Activated CD8-positive, alpha-beta memory T cell treated with anti-CD3 and anti-CD28 coated beads for 24 hours (primary cell): ENCODE results near the gene OR6M1.

ENCODE experiments used
- DNase-seq: peaks from one replicate; pipeline ENCODE4 v3.0.0-alpha.2; 2020

OR6M1 gene

GRCh38 chr11:123775289-123775688, 30.9 kb downstream of the OR6M1 start:
- no peak for DNase-seq

GRCh38 chr11:123773959-123774358, 32.2 kb downstream of the OR6M1 start:
- DNase-seq = no peak

- no peak for DNase-seq
Observed at GRCh38 chr11:123773026-123773425, 33.1 kb downstream of the OR6M1 start.

GRCh38 chr11:123771664-123772063, 34.5 kb downstream of the OR6M1 start:
- no peak for DNase-seq

- no peak for DNase-seq
Observed at GRCh38 chr11:123770712-123771111, 35.4 kb downstream of the OR6M1 start.

- no peak for DNase-seq
Observed at GRCh38 chr11:123765601-123766000, 40.5 kb downstream of the OR6M1 start.

- no peak for DNase-seq
Observed at GRCh38 chr11:123762422-123762821, 43.7 kb downstream of the OR6M1 start.

- DNase-seq = no peak
Observed at GRCh38 chr11:123760894-123761293, 45.3 kb downstream of the OR6M1 start.

GRCh38 chr11:123757976-123758375, 48.2 kb downstream of the OR6M1 start:
- no peak for DNase-seq

GRCh38 chr11:123755813-123756212, 50.3 kb downstream of the OR6M1 start:
- no peak for DNase-seq
